OCI-LY7 (cell line): ENCODE results near the gene SRP72.

Source experiments
- EZH2phosphoT487 ChIP-seq: fragments of 200-600 bp; sonication (generic); IDR thresholded peaks from 2 replicates; pipeline ENCODE4 v1.6.1; 2018; ENCODE audit warnings: low read depth, borderline replicate concordance, mild to moderate bottlenecking, mixed run types, antibody characterized with exemption, low read length, moderate library complexity, mixed read lengths
- TF ChIP-seq, protein P1 (sequence below): fragments of 200-600 bp; sonication (generic); conservative IDR thresholded peaks from 2 replicates; pipeline ENCODE4 v1.5.1; 2014; ENCODE audit warnings: mild to moderate bottlenecking, antibody characterized with exemption, low read length, moderate library complexity, mixed read lengths

DNA sequence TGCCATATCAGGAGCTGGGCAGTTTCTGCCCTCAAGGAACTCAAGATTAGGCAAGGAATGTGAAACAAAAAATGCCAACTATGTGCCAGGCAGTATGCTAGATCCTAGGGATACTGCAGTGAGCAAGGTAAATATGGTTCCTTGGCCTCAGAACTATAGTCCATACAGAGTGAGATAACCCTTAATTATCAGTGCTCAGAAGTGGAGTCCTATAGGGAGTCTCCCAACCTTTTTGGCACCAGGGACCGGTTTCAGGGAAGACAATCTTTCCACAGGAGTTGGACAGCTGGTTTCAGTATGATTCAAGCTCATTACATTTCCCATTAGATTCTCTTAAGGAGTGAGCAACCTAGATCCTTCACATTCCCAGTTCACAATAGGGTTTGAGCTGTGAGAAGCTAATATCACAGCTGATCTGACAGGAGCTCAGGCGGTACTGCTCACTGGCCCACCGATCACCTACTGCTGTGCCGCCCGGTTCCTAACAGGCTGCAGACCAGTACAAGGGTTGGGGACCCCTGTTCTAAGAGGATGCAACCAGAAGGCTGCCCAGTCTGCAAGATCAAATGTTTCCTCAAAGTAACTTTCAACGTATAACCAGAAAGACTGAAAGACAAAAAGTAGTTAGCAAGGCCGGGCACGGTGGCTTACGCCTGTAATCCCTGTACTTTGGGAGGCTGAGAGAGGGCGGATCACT lies 1.7 kb upstream of the SRP72 start:
- TF ChIP-seq, protein P1, sequence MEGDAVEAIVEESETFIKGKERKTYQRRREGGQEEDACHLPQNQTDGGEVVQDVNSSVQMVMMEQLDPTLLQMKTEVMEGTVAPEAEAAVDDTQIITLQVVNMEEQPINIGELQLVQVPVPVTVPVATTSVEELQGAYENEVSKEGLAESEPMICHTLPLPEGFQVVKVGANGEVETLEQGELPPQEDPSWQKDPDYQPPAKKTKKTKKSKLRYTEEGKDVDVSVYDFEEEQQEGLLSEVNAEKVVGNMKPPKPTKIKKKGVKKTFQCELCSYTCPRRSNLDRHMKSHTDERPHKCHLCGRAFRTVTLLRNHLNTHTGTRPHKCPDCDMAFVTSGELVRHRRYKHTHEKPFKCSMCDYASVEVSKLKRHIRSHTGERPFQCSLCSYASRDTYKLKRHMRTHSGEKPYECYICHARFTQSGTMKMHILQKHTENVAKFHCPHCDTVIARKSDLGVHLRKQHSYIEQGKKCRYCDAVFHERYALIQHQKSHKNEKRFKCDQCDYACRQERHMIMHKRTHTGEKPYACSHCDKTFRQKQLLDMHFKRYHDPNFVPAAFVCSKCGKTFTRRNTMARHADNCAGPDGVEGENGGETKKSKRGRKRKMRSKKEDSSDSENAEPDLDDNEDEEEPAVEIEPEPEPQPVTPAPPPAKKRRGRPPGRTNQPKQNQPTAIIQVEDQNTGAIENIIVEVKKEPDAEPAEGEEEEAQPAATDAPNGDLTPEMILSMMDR = no peak
- TF ChIP-seq EZH2phosphoT487 = no peak
